ENCODE measurements around the gene PSMD9. TPM values are rescaled to one million over a fixed set of nuclear protein-coding genes. Genes with fewer than 3 reads are reported as not detected.
"Not testable (repeated sequence)": the region's sequence is repeated elsewhere in the genome, so short reads cannot be mapped to it uniquely, and the experiment has no call there.

The PSMD9 gene
- polyA plus RNA-seq, 1 experiment: 130 TPM

- TF ChIP-seq CTCF (IDR thresholded peaks at IDR 0.05; ENCODE audit: insufficient read depth, low read depth, low read length): no peak
- ChIA-PET CTCF (interaction anchor here (0.8 to 1.3 kb wide), 3 partner anchors 16 to 64 kb away, joined by 3 to 5 read pairs (median 3); no protein-coding TSS in a partner anchor), POLR2A (interaction anchor here (0.5 kb wide), 1 partner anchor 220 kb away, joined by 3 read pairs; the partner anchor contains the start of gene MLXIP)
- Histone ChIP-seq H3K36me3 (ENCODE audit: control insufficient read depth, insufficient read depth, low read length) (no peaks in the 10 kb centered on the region), H3K27me3 (ENCODE audit: control insufficient read depth, insufficient read depth, low read length) (peaks cover 7% of the 10 kb centered on the region), H3K4me3 (ENCODE audit: low read depth, low read length) (no peak within 1 kb of the TSS)
- DNase-seq (ENCODE audit: low read depth): no peak
Measured at GRCh38 chr12:121858662-121859572, 29.7 kb upstream of the PSMD9 start, which contains the start of gene HPD. Gene HPD, minus strand, starts transcription at chr12:121858859. Its CDS starts 36 bp downstream, at chr12:121858823.

GRCh38 chr12:121860257-121860656, 28.3 kb upstream of the PSMD9 start:
- ChIA-PET POLR2A (no interaction called here), CTCF (no interaction called here)
- Histone ChIP-seq H3K4me3 (ENCODE audit: low read depth, low read length) (no peak overlapping the region), H3K36me3 (ENCODE audit: control insufficient read depth, insufficient read depth, low read length) (no peaks in the 10 kb centered on the region), H3K27me3 (ENCODE audit: control insufficient read depth, insufficient read depth, low read length) (peaks cover 4% of the 10 kb centered on the region)
- TF ChIP-seq CTCF (IDR thresholded peaks at IDR 0.05; ENCODE audit: insufficient read depth, low read depth, low read length): no peak
- DNase-seq (ENCODE audit: low read depth): no peak

- CTCF ChIA-PET: interaction anchor here (1.1 to 3.7 kb wide), 2 partner anchors 19 to 66 kb away, joined by 3 to 15 read pairs; partner anchors contain the start of gene RHOF
- H3K4me3 ChIP-seq (ENCODE audit: low read depth, low read length); H3K27me3 ChIP-seq (ENCODE audit: control insufficient read depth, insufficient read depth, low read length); POLR2A ChIA-PET; H3K36me3 ChIP-seq (ENCODE audit: control insufficient read depth, insufficient read depth, low read length); DNase-seq (ENCODE audit: low read depth): not testable (repeated sequence)
Measured at GRCh38 chr12:121860699-121861098, 27.9 kb upstream of the PSMD9 start.

GRCh38 chr12:121861636-121862254, 26.8 kb upstream of the PSMD9 start:
- no peak overlapping the region for H3K4me3 ChIP-seq (ENCODE audit: low read depth, low read length)
- POLR2A ChIA-PET: interaction anchor here (0.7 kb wide), 2 partner anchors 80 to 320 kb away, joined by 4 read pairs; no protein-coding TSS in a partner anchor
- no peak for DNase-seq (ENCODE audit: low read depth)
- H3K36me3 ChIP-seq (ENCODE audit: control insufficient read depth, insufficient read depth, low read length): no peaks in the 10 kb centered on the region
- H3K27me3 ChIP-seq (ENCODE audit: control insufficient read depth, insufficient read depth, low read length): no peaks in the 10 kb centered on the region
- no peak for TF ChIP-seq CTCF (IDR thresholded peaks at IDR 0.05; ENCODE audit: insufficient read depth, low read depth, low read length)
- CTCF ChIA-PET: interaction anchor here (0.6 to 3.7 kb wide), 4 partner anchors 18 to 1183 kb away, joined by 3 to 15 read pairs (median 3); partner anchors contain the start of gene RHOF

- H3K27me3 ChIP-seq (ENCODE audit: control insufficient read depth, insufficient read depth, low read length): no peaks in the 10 kb centered on the region
- POLR2A ChIA-PET: no interaction called here
- CTCF ChIA-PET: interaction anchor here (1.0 kb wide), 1 partner anchor 22 kb away, joined by 3 read pairs; the partner anchor contains the start of gene PSMD9
- no peaks in the 10 kb centered on the region for H3K36me3 ChIP-seq (ENCODE audit: control insufficient read depth, insufficient read depth, low read length)
- no peak for DNase-seq (ENCODE audit: low read depth)
- H3K4me3 ChIP-seq (ENCODE audit: low read depth, low read length): no peak overlapping the region
- no peak for TF ChIP-seq CTCF (IDR thresholded peaks at IDR 0.05; ENCODE audit: insufficient read depth, low read depth, low read length)
Measured at GRCh38 chr12:121866331-121866730, 22.3 kb upstream of the PSMD9 start.

GRCh38 chr12:121869229-121869628, 19.4 kb upstream of the PSMD9 start:
- POLR2A ChIA-PET; DNase-seq (ENCODE audit: low read depth); H3K36me3 ChIP-seq (ENCODE audit: control insufficient read depth, insufficient read depth, low read length); H3K27me3 ChIP-seq (ENCODE audit: control insufficient read depth, insufficient read depth, low read length); H3K4me3 ChIP-seq (ENCODE audit: low read depth, low read length): not testable (repeated sequence)
- CTCF ChIA-PET: interaction anchor here (1.5 kb wide), 1 partner anchor 75 kb away, joined by 3 read pairs; no protein-coding TSS in a partner anchor
